K562 (cell line): ENCODE measurements around the gene KRABD2.

ENCODE experiments used
- ARNT ChIP-seq, 2 experiments: fragments of 450-650 bp; IDR thresholded peaks; 2 replicates each; pipeline ENCODE4 v1.6.1; 2016; ENCODE audit warnings: mild to moderate bottlenecking in 1 of 2
- BHLHE40 ChIP-seq: IDR thresholded peaks from 2 replicates; pipeline ENCODE4 v1.6.1; 2011; ENCODE audit warnings: low read length, improper control_type of control experiment
- CHAMP1 ChIP-seq: fragments of 450-650 bp; IDR thresholded peaks from 2 replicates; pipeline ENCODE4 v1.6.1; 2016; ENCODE audit warnings: mild to moderate bottlenecking
- DLX4 ChIP-seq: fragments of 250-450 bp; sonication (Bioruptor Pico); IDR thresholded peaks from 2 replicates; pipeline ENCODE4 v1.6.1; 2021; ENCODE audit warnings: mild to moderate bottlenecking
- FOSL1 ChIP-seq: fragments of 200-800 bp; sonication (Bioruptor generic); conservative IDR thresholded peaks from 2 replicates; pipeline ENCODE4 v1.6.1; 2016; ENCODE audit warnings: missing genetic modification characterization, missing compliant biosample characterization
- FOXA3 ChIP-seq, 2 experiments: fragments of 450-650 bp in 1 of 2; sonication (generic) in 1 of 2; formaldehyde crosslinking; IDR thresholded peaks in 1 of 2; conservative IDR thresholded peaks in 1 of 2; 2 replicates each; pipeline versions ENCODE4 v1.4.0 to v1.8.0; 2020 to 2022; ENCODE audit warnings: mild to moderate bottlenecking in 2 of 2, missing genetic modification reagents in 1 of 2
- HNRNPL ChIP-seq: fragments of 200-400 bp; formaldehyde crosslinking; IDR thresholded peaks from 2 replicates; pipeline ENCODE4 v1.6.1; 2017; ENCODE audit warnings: low read depth, mild to moderate bottlenecking, low read length
- IFI16 ChIP-seq: fragments of 250-450 bp; sonication (Bioruptor Pico); IDR thresholded peaks from 2 replicates; pipeline ENCODE4 v2.1.2; 2022; ENCODE audit warnings: mild to moderate bottlenecking, inconsistent platforms
- MYNN ChIP-seq, 2 experiments: sonication (generic); formaldehyde crosslinking in 1 of 2; IDR thresholded peaks; 2 replicates each; pipeline versions ENCODE4 v1.5.0 to v1.6.1; 2016 to 2020; ENCODE audit warnings: antibody characterized with exemption in 1 of 2, missing genetic modification reagents in 1 of 2
- NFIC ChIP-seq: fragments of 450-650 bp; IDR thresholded peaks from 2 replicates; pipeline ENCODE4 v1.6.1; 2017; ENCODE audit warnings: mild to moderate bottlenecking, inconsistent platforms
- PHB ChIP-seq: fragments of 250-450 bp; sonication (Bioruptor Pico); IDR thresholded peaks from 2 replicates; pipeline ENCODE4 v1.5.0; 2021
- PHF21A ChIP-seq: fragments of 450-650 bp; IDR thresholded peaks from 2 replicates; pipeline ENCODE4 v1.6.1; 2017; ENCODE audit warnings: low read depth, borderline replicate concordance
- POLR2A ChIP-seq: fragments of 450-650 bp; conservative IDR thresholded peaks from 2 replicates; pipeline ENCODE4 v1.6.1; 2016
- TFAP4 ChIP-seq: sonication (generic); formaldehyde crosslinking; IDR thresholded peaks from 2 replicates; pipeline ENCODE4 v1.8.0; 2022; ENCODE audit warnings: missing genetic modification reagents, mild to moderate bottlenecking, moderate library complexity, borderline replicate concordance
- TRIM28 ChIP-seq: fragments of 450-650 bp; IDR thresholded peaks from 2 replicates; pipeline ENCODE4 v1.6.1; 2017
- ZNF224 ChIP-seq: sonication (generic); formaldehyde crosslinking; IDR thresholded peaks from 2 replicates; pipeline ENCODE4 v1.8.0; 2022; ENCODE audit warnings: mild to moderate bottlenecking, missing genetic modification reagents
- ZNF253 ChIP-seq: fragments of 250-450 bp; sonication (Bioruptor Pico); conservative IDR thresholded peaks from 2 replicates; pipeline ENCODE4 v1.6.1; 2021; ENCODE audit warnings: mild to moderate bottlenecking
- ZNF347 ChIP-seq: fragments of 450-650 bp; formaldehyde crosslinking; IDR thresholded peaks from 2 replicates; pipeline ENCODE4 v1.4.0; 2020; ENCODE audit warnings: low read depth, mild to moderate bottlenecking, moderate library complexity
- ZNF551 ChIP-seq: fragments of 250-450 bp; sonication (Bioruptor Pico); IDR thresholded peaks from 2 replicates; pipeline ENCODE4 v1.5.0; 2021; ENCODE audit warnings: mild to moderate bottlenecking, moderate library complexity
- TF ChIP-seq, protein P1 (sequence below): sonication (generic); formaldehyde crosslinking; IDR thresholded peaks from 2 replicates; pipeline ENCODE4 v1.8.0; 2022; ENCODE audit warnings: mild to moderate bottlenecking, missing genetic modification reagents
- TF ChIP-seq, protein P2 (sequence below): fragments of 450-650 bp; formaldehyde crosslinking; conservative IDR thresholded peaks from 2 replicates; pipeline ENCODE4 v1.4.0; 2022; ENCODE audit warnings: mild to moderate bottlenecking, missing genetic modification characterization

The KRABD2 gene

DNA sequence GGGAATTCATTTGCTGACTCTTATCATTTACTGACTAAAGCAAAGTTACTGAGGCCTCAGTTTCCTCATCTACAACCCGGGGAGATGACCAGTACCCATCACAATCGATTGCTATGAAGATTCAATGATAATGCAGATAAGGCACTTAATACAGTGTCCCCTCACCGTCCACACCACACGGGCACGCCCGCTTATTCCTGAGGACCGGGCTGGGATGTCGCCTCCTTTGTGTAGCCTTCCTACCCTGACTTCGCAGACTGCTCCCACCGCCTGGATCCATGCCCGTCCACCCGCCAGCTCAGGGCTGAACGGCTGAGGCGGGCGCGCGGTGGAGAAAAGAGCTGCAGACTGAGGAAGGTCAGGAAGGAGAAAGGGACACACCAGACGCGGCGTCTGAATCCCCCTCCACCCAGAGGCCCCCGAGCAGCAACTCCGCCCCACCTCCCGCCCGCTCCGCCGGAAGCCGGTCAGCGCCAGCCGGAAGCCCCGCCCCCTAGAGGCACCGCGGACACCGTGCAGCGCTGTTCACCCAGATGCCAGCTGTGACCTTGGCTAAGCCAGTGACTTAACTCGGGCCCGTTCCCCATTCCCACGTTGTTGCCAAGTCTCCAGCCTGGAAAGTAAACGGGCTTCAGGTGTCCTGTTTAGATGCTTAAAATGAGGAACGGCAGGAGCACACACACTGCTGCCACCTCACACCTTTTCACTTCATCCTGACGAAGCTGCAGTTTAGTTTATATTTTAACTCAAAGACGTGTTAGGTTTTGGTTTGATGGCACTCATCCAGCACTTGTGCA is at the start of gene KRABD2 (continued):
- TF ChIP-seq CHAMP1 (no peak), MYNN (IDR thresholded peaks at IDR 0.05) (peak; percentile 95), MYNN (CRISPR knock-in tag; IDR thresholded peaks at IDR 0.05) (no peak), ZNF224 (no peak), POLR2A (peak; percentile 87), PHF21A (no peak), NFIC (peak; percentile 44), HNRNPL (0 out of 2 replicates have a peak, but pooled peaks have one; percentile 44), TRIM28 (0 out of 2 replicates have a peak, but pooled peaks have one; percentile 11), FOSL1 (tag) (peak; percentile 26), BHLHE40 (no peak), ZNF551 (CRISPR knock-in tag) (no peak), IFI16 (CRISPR knock-in tag) (no peak), ZNF253 (CRISPR knock-in tag) (0 out of 2 replicates have a peak, but pooled peaks have one; percentile 22), DLX4 (peak; percentile 11; the same call in 1 of the 2 replicates), PHB (CRISPR knock-in tag) (peak; percentile 54; the same call in 1 of the 2 replicates), FOXA3 (CRISPR knock-in tag; conservative IDR thresholded peaks at IDR 0.05 in 1 of 2, IDR thresholded peaks at IDR 0.05 in 1 of 2) (0 out of 4 replicates have a peak, but pooled peaks of 1 of the 2 experiments have one; percentile 8), ARNT (IDR thresholded peaks at IDR 0.05) (no peak), TFAP4 (CRISPR knock-in tag) (peak; percentile 61; the same call in 1 of the 2 replicates), ZNF347 (CRISPR knock-in tag) (0 out of 2 replicates have a peak, but pooled peaks have one; percentile 34)
- TF ChIP-seq, protein P1, sequence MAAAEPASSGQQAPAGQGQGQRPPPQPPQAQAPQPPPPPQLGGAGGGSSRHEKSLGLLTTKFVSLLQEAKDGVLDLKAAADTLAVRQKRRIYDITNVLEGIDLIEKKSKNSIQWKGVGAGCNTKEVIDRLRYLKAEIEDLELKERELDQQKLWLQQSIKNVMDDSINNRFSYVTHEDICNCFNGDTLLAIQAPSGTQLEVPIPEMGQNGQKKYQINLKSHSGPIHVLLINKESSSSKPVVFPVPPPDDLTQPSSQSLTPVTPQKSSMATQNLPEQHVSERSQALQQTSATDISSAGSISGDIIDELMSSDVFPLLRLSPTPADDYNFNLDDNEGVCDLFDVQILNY (CRISPR knock-in tag) = no peak
- TF ChIP-seq, protein P2, sequence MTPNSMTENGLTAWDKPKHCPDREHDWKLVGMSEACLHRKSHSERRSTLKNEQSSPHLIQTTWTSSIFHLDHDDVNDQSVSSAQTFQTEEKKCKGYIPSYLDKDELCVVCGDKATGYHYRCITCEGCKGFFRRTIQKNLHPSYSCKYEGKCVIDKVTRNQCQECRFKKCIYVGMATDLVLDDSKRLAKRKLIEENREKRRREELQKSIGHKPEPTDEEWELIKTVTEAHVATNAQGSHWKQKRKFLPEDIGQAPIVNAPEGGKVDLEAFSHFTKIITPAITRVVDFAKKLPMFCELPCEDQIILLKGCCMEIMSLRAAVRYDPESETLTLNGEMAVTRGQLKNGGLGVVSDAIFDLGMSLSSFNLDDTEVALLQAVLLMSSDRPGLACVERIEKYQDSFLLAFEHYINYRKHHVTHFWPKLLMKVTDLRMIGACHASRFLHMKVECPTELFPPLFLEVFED (CRISPR knock-in tag) = peak; percentile 91; the same call in 1 of the 2 replicates
